ENCODE measurements around the gene LRRC2. TPM values are rescaled to one million over a fixed set of nuclear protein-coding genes. Genes with fewer than 3 reads are reported as not detected.

LRRC2 gene
- polyA plus RNA-seq, 3 donors: not detected

GRCh38 chr3:46557814-46558183, 8.3 kb downstream of the LRRC2 start:
- no peak overlapping the region for H3K4me2 ChIP-seq (replicated peaks; ENCODE audit: extremely low read depth, low read length, poor library complexity, severe bottlenecking)
- no peak for DNase-seq
- WGBS (ENCODE audit: insufficient coverage): 87% methylated on average over 6 of the region's 6 CpGs
- H3K27ac ChIP-seq (ENCODE audit: low read depth in 1 of 2, low read length in 2 of 2): no peak overlapping the region
- no peaks in the 10 kb centered on the region for H3K9me3 ChIP-seq (replicated peaks in 1 of 2; ENCODE audit: control insufficient read depth in 1 of 2, insufficient read depth in 1 of 2, low read length in 2 of 2)
- H3K27me3 ChIP-seq (ENCODE audit: control insufficient read depth in 2 of 2, insufficient read depth in 2 of 2, low read length in 2 of 2): no peaks in the 10 kb centered on the region
- H3K79me2 ChIP-seq (ENCODE audit: insufficient read depth, low read length): no peaks in the 10 kb centered on the region
- H3K36me3 ChIP-seq (replicated peaks in 1 of 2; ENCODE audit: control insufficient read depth in 1 of 2, insufficient read depth in 2 of 2, low read length in 2 of 2): no peaks in the 10 kb centered on the region
- Mint-ChIP-seq H3K27ac (peak overlapping the region in 1 of 7 donors; percentile 24), H3K4me1 (peaks cover 14% of the 10 kb centered on the region), H3K9me3 (peaks cover 0 to 8% (median 4%) of the 10 kb centered on the region in 7 donors), H3K4me3 (no peak overlapping the region), H3K27me3 (ENCODE audit: low read depth in 3 of 3) (peaks cover 6 to 16% (median 12%) of the 10 kb centered on the region in 3 donors), H3K36me3 (no peaks in the 10 kb centered on the region)
- H2AFZ ChIP-seq (ENCODE audit: insufficient read depth, low read depth, low read length, poor library complexity, severe bottlenecking): peak overlapping the region; percentile 92
- peaks cover 4 to 7% of the 10 kb centered on the region in 2 donors for H3K4me1 ChIP-seq (ENCODE audit: control insufficient read depth in 1 of 2, insufficient read depth in 2 of 2, low read length in 2 of 2)
- H3K9ac ChIP-seq (ENCODE audit: insufficient read depth, low read length, poor library complexity, severe bottlenecking): no peak overlapping the region
- no peaks in the 10 kb centered on the region for H4K20me1 ChIP-seq (ENCODE audit: insufficient read depth, low read length)
- no peak overlapping the region for H3K4me3 ChIP-seq (replicated peaks in 1 of 3; ENCODE audit: low read depth in 2 of 3, low read length in 3 of 3)
- intact Hi-C loops (cut with micrococcal nuclease): loop anchor here (2.0 to 10.0 kb wide), 2 partner anchors 63 to 69 kb away; partner anchors contain the start of gene RTP3 (in 1 of the 2)
- TF ChIP-seq CTCF (IDR thresholded peaks at IDR 0.05): no peak

GRCh38 chr3:46553154-46553553, 12.9 kb downstream of the LRRC2 start:
- Histone ChIP-seq H3K79me2 (ENCODE audit: insufficient read depth, low read length) (no peaks in the 10 kb centered on the region), H2AFZ (ENCODE audit: insufficient read depth, low read depth, low read length, poor library complexity, severe bottlenecking) (no peak overlapping the region), H3K27me3 (ENCODE audit: control insufficient read depth in 2 of 2, insufficient read depth in 2 of 2, low read length in 2 of 2) (no peaks in the 10 kb centered on the region), H3K4me2 (replicated peaks; ENCODE audit: extremely low read depth, low read length, poor library complexity, severe bottlenecking) (no peak overlapping the region), H3K4me3 (replicated peaks in 1 of 3; ENCODE audit: low read depth in 2 of 3, low read length in 3 of 3) (no peak overlapping the region), H3K27ac (ENCODE audit: low read depth in 1 of 2, low read length in 2 of 2) (no peak overlapping the region), H4K20me1 (ENCODE audit: insufficient read depth, low read length) (no peaks in the 10 kb centered on the region), H3K4me1 (ENCODE audit: control insufficient read depth in 1 of 2, insufficient read depth in 2 of 2, low read length in 2 of 2) (no peaks in the 10 kb centered on the region), H3K36me3 (replicated peaks in 1 of 2; ENCODE audit: control insufficient read depth in 1 of 2, insufficient read depth in 2 of 2, low read length in 2 of 2) (no peaks in the 10 kb centered on the region), H3K9ac (ENCODE audit: insufficient read depth, low read length, poor library complexity, severe bottlenecking) (no peak overlapping the region), H3K9me3 (replicated peaks in 1 of 2; ENCODE audit: control insufficient read depth in 1 of 2, insufficient read depth in 1 of 2, low read length in 2 of 2) (no peaks in the 10 kb centered on the region)
- DNase-seq: no peak
- intact Hi-C loops (cut with micrococcal nuclease): loop anchor here in 1 of 2 donors (10.0 kb wide), 1 partner anchor 58 kb away; the partner anchor contains the start of gene RTP3
- Mint-ChIP-seq H3K4me3 (no peak overlapping the region), H3K27ac (no peak overlapping the region), H3K9me3 (peaks cover 0 to 3% (median 0%) of the 10 kb centered on the region in 7 donors), H3K4me1 (peaks cover 5% of the 10 kb centered on the region), H3K36me3 (no peaks in the 10 kb centered on the region), H3K27me3 (ENCODE audit: low read depth in 3 of 3) (peaks cover 4 to 12% (median 10%) of the 10 kb centered on the region in 3 donors)
- TF ChIP-seq CTCF (IDR thresholded peaks at IDR 0.05): no peak
- 50% methylated on average over 1 of the region's 1 CpG for WGBS (ENCODE audit: insufficient coverage)

Data from CD14-positive monocyte (primary cell).